ENCODE measurements around the gene GRIN2A. TPM values are rescaled to one million over a fixed set of nuclear protein-coding genes. Genes with fewer than 3 reads are reported as not detected.

Gene GRIN2A
- total RNA-seq, 1 experiment from 2014 or later: 34.6 TPM

GRCh38 chr16:9808210-9808609 lies 374.0 kb downstream of the GRIN2A start:
- no peaks in the 10 kb centered on the region for H3K4me1 Mint-ChIP-seq (ENCODE audit: low read depth, unreplicated experiment)
- TF ChIP-seq, protein P1, sequence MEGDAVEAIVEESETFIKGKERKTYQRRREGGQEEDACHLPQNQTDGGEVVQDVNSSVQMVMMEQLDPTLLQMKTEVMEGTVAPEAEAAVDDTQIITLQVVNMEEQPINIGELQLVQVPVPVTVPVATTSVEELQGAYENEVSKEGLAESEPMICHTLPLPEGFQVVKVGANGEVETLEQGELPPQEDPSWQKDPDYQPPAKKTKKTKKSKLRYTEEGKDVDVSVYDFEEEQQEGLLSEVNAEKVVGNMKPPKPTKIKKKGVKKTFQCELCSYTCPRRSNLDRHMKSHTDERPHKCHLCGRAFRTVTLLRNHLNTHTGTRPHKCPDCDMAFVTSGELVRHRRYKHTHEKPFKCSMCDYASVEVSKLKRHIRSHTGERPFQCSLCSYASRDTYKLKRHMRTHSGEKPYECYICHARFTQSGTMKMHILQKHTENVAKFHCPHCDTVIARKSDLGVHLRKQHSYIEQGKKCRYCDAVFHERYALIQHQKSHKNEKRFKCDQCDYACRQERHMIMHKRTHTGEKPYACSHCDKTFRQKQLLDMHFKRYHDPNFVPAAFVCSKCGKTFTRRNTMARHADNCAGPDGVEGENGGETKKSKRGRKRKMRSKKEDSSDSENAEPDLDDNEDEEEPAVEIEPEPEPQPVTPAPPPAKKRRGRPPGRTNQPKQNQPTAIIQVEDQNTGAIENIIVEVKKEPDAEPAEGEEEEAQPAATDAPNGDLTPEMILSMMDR (IDR thresholded peaks at IDR 0.05; ENCODE audit: unreplicated experiment): no peak
- H3K4me3 Mint-ChIP-seq (ENCODE audit: low read depth, unreplicated experiment): no peak overlapping the region
- H3K27ac Mint-ChIP-seq (ENCODE audit: unreplicated experiment): no peak overlapping the region
- no TSS peak for BruUV-seq (replicated peaks)
- peaks cover 4% of the 10 kb centered on the region for H3K9me3 Mint-ChIP-seq (ENCODE audit: low read depth, unreplicated experiment)
- H3K36me3 Mint-ChIP-seq (ENCODE audit: insufficient read depth, unreplicated experiment): no peaks in the 10 kb centered on the region
- intact Hi-C loops (cut with micrococcal nuclease; ENCODE audit: unreplicated experiment): no loop called here
- CTCF ChIA-PET: no interaction called here
- DNase-seq: no peak
- no peaks in the 10 kb centered on the region for H3K27me3 Mint-ChIP-seq (ENCODE audit: unreplicated experiment)

GRCh38 chr16:9807302-9807701 lies 374.9 kb downstream of the GRIN2A start:
- Mint-ChIP-seq H3K27ac (ENCODE audit: unreplicated experiment) (no peak overlapping the region), H3K4me1 (ENCODE audit: low read depth, unreplicated experiment) (no peaks in the 10 kb centered on the region), H3K9me3 (ENCODE audit: low read depth, unreplicated experiment) (peaks cover 4% of the 10 kb centered on the region), H3K4me3 (ENCODE audit: low read depth, unreplicated experiment) (no peak overlapping the region), H3K36me3 (ENCODE audit: insufficient read depth, unreplicated experiment) (no peaks in the 10 kb centered on the region), H3K27me3 (ENCODE audit: unreplicated experiment) (no peaks in the 10 kb centered on the region)
- CTCF ChIA-PET: no interaction called here
- no peak for DNase-seq
- intact Hi-C loops (cut with micrococcal nuclease; ENCODE audit: unreplicated experiment): no loop called here
- no TSS peak for BruUV-seq (replicated peaks)
- TF ChIP-seq, protein P1 (IDR thresholded peaks at IDR 0.05; ENCODE audit: unreplicated experiment): no peak

- Mint-ChIP-seq H3K27ac (ENCODE audit: unreplicated experiment) (no peak overlapping the region), H3K9me3 (ENCODE audit: low read depth, unreplicated experiment) (peaks cover 4% of the 10 kb centered on the region), H3K27me3 (ENCODE audit: unreplicated experiment) (no peaks in the 10 kb centered on the region), H3K4me3 (ENCODE audit: low read depth, unreplicated experiment) (no peak overlapping the region), H3K4me1 (ENCODE audit: low read depth, unreplicated experiment) (no peaks in the 10 kb centered on the region), H3K36me3 (ENCODE audit: insufficient read depth, unreplicated experiment) (no peaks in the 10 kb centered on the region)
- CTCF ChIA-PET: no interaction called here
- TF ChIP-seq, protein P1 (IDR thresholded peaks at IDR 0.05; ENCODE audit: unreplicated experiment): no peak
- no peak for DNase-seq
- intact Hi-C loops (cut with micrococcal nuclease; ENCODE audit: unreplicated experiment): no loop called here
- BruUV-seq (replicated peaks): no TSS peak
Observed at GRCh38 chr16:9805109-9805508, 377.1 kb downstream of the GRIN2A start.

GRCh38 chr16:9802160-9802559 lies 380.1 kb downstream of the GRIN2A start:
- Mint-ChIP-seq H3K36me3 (ENCODE audit: insufficient read depth, unreplicated experiment) (peaks cover 6% of the 10 kb centered on the region), H3K4me1 (ENCODE audit: low read depth, unreplicated experiment) (peaks cover 10% of the 10 kb centered on the region), H3K27me3 (ENCODE audit: unreplicated experiment) (no peaks in the 10 kb centered on the region), H3K4me3 (ENCODE audit: low read depth, unreplicated experiment) (no peak overlapping the region), H3K9me3 (ENCODE audit: low read depth, unreplicated experiment) (peaks cover 4% of the 10 kb centered on the region), H3K27ac (ENCODE audit: unreplicated experiment) (no peak overlapping the region)
- CTCF ChIA-PET: no interaction called here
- DNase-seq: no peak
- TF ChIP-seq, protein P1 (IDR thresholded peaks at IDR 0.05; ENCODE audit: unreplicated experiment): no peak
- no TSS peak for BruUV-seq (replicated peaks)
- intact Hi-C loops (cut with micrococcal nuclease; ENCODE audit: unreplicated experiment): no loop called here
